NCI-H1092 treated with DMSO at 0.1 percent for 48 hours (cell line): ENCODE measurements around the gene C16orf86.

Experiments used
- DNase-seq: peaks from one replicate; lab custom pipeline; 2025; lab: John Stamatoyannopoulos, UW

The C16orf86 gene

GRCh38 chr16:67694611-67695010 lies 28.0 kb downstream of the C16orf86 start:
- DNase-seq = peak; percentile 21

- DNase-seq = no peak
Observed at GRCh38 chr16:67697422-67698185, 31.0 kb downstream of the C16orf86 start.

- no peak for DNase-seq
Observed at GRCh38 chr16:67699265-67699664, 32.7 kb downstream of the C16orf86 start.

- no peak for DNase-seq
Observed at GRCh38 chr16:67701420-67701819, 34.8 kb downstream of the C16orf86 start.

- DNase-seq = no peak
Observed at GRCh38 chr16:67702130-67702529, 35.5 kb downstream of the C16orf86 start.

- DNase-seq = no peak
Observed at GRCh38 chr16:67703626-67704025, 37.0 kb downstream of the C16orf86 start.

- DNase-seq = no peak
Observed at GRCh38 chr16:67704110-67704509, 37.5 kb downstream of the C16orf86 start.

- DNase-seq = no peak
Observed at GRCh38 chr16:67707210-67707609, 40.6 kb downstream of the C16orf86 start.

- DNase-seq = no peak
Observed at GRCh38 chr16:67707790-67708189, 41.2 kb downstream of the C16orf86 start.

- no peak for DNase-seq
Observed at GRCh38 chr16:67708368-67708771, 41.8 kb downstream of the C16orf86 start.

GRCh38 chr16:67709050-67709449 lies 42.4 kb downstream of the C16orf86 start:
- no peak for DNase-seq

GRCh38 chr16:67710607-67711006 lies 44.0 kb downstream of the C16orf86 start:
- no peak for DNase-seq

- DNase-seq = no peak
Observed at GRCh38 chr16:67713647-67714273, 47.1 kb downstream of the C16orf86 start.

- no peak for DNase-seq
Observed at GRCh38 chr16:67714522-67714921, 47.9 kb downstream of the C16orf86 start.

- DNase-seq = no peak
Observed at GRCh38 chr16:67716097-67716496, 49.5 kb downstream of the C16orf86 start.
